IPS DF 6.9 (cell line): ENCODE data around the gene BROX.
"Not testable (repeated sequence)": the region's sequence is repeated elsewhere in the genome, so short reads cannot be mapped to it uniquely, and the experiment has no call there.

Experiments used
- DNase-seq: peaks from one replicate; pipeline ENCODE4 v3.0.0-alpha.2; 2013; ENCODE audit warnings: low read depth, low spot score
- H3K27ac ChIP-seq: one replicate; pipeline ENCODE4 v1.5.1; 2013; ENCODE audit warnings: low read length, control low read depth
- H3K27me3 ChIP-seq: 2 replicates; pipeline ENCODE4 v1.6.1; 2013; ENCODE audit warnings: mild to moderate bottlenecking, low read length; ENCODE audit not compliant: control insufficient read depth, insufficient read depth
- H3K36me3 ChIP-seq: 2 replicates; pipeline ENCODE4 v1.6.1; 2013; ENCODE audit warnings: low read length; ENCODE audit not compliant: control insufficient read depth, insufficient read depth
- H3K4me1 ChIP-seq: 2 replicates; pipeline ENCODE4 v1.6.1; 2013; ENCODE audit warnings: low read length; ENCODE audit not compliant: control insufficient read depth, insufficient read depth
- H3K4me3 ChIP-seq: 2 replicates; pipeline ENCODE4 v1.5.1; 2013; ENCODE audit warnings: mild to moderate bottlenecking, low read length
- H3K9me3 ChIP-seq: 2 replicates; pipeline ENCODE4 v1.6.1; 2013; ENCODE audit warnings: low read length, inconsistent platforms; ENCODE audit not compliant: control insufficient read depth, insufficient read depth
- WGBS: extraction: QIAGEN DNeasy Blood & Tissue Kit; methylation state at CpG from one replicate; pipeline ENCODE4 v1.1.7; 2013; ENCODE audit warnings: mixed read lengths, missing lambda C conversion rate; ENCODE audit not compliant: insufficient read length, insufficient coverage; 5-methylcytosine and 5-hydroxymethylcytosine counted together

The BROX gene

GRCh38 chr1:222730866-222731265 is 18.5 kb downstream of the BROX start:
- Histone ChIP-seq H3K27ac (no peak overlapping the region), H3K4me3 (no peak overlapping the region), H3K36me3 (no peaks in the 10 kb centered on the region; the same call in 1 of the 2 replicates), H3K4me1 (no peaks in the 10 kb centered on the region), H3K27me3 (no peaks in the 10 kb centered on the region), H3K9me3 (no peaks in the 10 kb centered on the region)
- WGBS: no CpG with 5 or more reads among the region's 1 CpG
- no peak for DNase-seq

- no peaks in the 10 kb centered on the region for H3K27me3 ChIP-seq
- no peaks in the 10 kb centered on the region for H3K9me3 ChIP-seq
- H3K4me3 ChIP-seq: no peak overlapping the region
- H3K36me3 ChIP-seq: no peaks in the 10 kb centered on the region; the same call in 1 of the 2 replicates
- DNase-seq: no peak
- no peak overlapping the region for H3K27ac ChIP-seq
- no CpG with 5 or more reads among the region's 3 CpGs for WGBS
- peaks cover 2% of the 10 kb centered on the region for H3K4me1 ChIP-seq
Observed at GRCh38 chr1:222732216-222733159, 20.1 kb downstream of the BROX start.

- no peak for DNase-seq
- Histone ChIP-seq H3K27ac (no peak overlapping the region), H3K36me3 (no peaks in the 10 kb centered on the region), H3K9me3 (no peaks in the 10 kb centered on the region), H3K4me1 (peaks cover 2% of the 10 kb centered on the region), H3K4me3 (no peak overlapping the region), H3K27me3 (no peaks in the 10 kb centered on the region)
- WGBS: no CpG with 5 or more reads among the region's 1 CpG
Observed at GRCh38 chr1:222734740-222735139, 22.4 kb downstream of the BROX start.

GRCh38 chr1:222736470-222736869 is 24.1 kb downstream of the BROX start:
- DNase-seq: peak; percentile 54
- Histone ChIP-seq H3K4me1 (peaks cover 2% of the 10 kb centered on the region), H3K36me3 (no peaks in the 10 kb centered on the region), H3K27ac (no peak overlapping the region), H3K4me3 (no peak overlapping the region), H3K27me3 (no peaks in the 10 kb centered on the region), H3K9me3 (no peaks in the 10 kb centered on the region)
- no CpG with 5 or more reads among the region's 5 CpGs for WGBS

GRCh38 chr1:222736972-222737371 is 24.6 kb downstream of the BROX start, which contains the start of gene FAM177B:
Gene FAM177B (plus strand): TSS chr1:222737202. CDS start chr1:222746546, 9,344 bp downstream.
- no peaks in the 10 kb centered on the region for H3K36me3 ChIP-seq
- no peak for DNase-seq
- peaks cover 2% of the 10 kb centered on the region for H3K4me1 ChIP-seq
- H3K27ac ChIP-seq: no peak within 1 kb of the TSS
- no peaks in the 10 kb centered on the region for H3K27me3 ChIP-seq
- WGBS: no CpG with 5 or more reads among the region's 1 CpG
- no peaks in the 10 kb centered on the region for H3K9me3 ChIP-seq
- no peak within 1 kb of the TSS for H3K4me3 ChIP-seq

- WGBS: no CpG with 5 or more reads among the region's 2 CpGs
- DNase-seq: no peak
- Histone ChIP-seq H3K4me1 (peaks cover 2% of the 10 kb centered on the region), H3K4me3 (no peak overlapping the region), H3K27ac (no peak overlapping the region), H3K27me3 (no peaks in the 10 kb centered on the region), H3K36me3 (no peaks in the 10 kb centered on the region), H3K9me3 (no peaks in the 10 kb centered on the region)
Observed at GRCh38 chr1:222739465-222739864, 27.1 kb downstream of the BROX start.

GRCh38 chr1:222739929-222740328 is 27.6 kb downstream of the BROX start:
- WGBS: no CpG with 5 or more reads among the region's 1 CpG
- Histone ChIP-seq H3K4me1 (peaks cover 2% of the 10 kb centered on the region), H3K36me3 (no peaks in the 10 kb centered on the region), H3K9me3 (no peaks in the 10 kb centered on the region), H3K4me3 (no peak overlapping the region), H3K27me3 (no peaks in the 10 kb centered on the region), H3K27ac (no peak overlapping the region)
- DNase-seq: no peak

- H3K36me3 ChIP-seq, DNase-seq, H3K27ac ChIP-seq, H3K4me1 ChIP-seq, H3K4me3 ChIP-seq, H3K27me3 ChIP-seq, H3K9me3 ChIP-seq: not testable (repeated sequence)
- 100% methylated on average over 2 of the region's 5 CpGs for WGBS
Observed at GRCh38 chr1:222741630-222742457, 29.5 kb downstream of the BROX start.

GRCh38 chr1:222749927-222750326 is 37.6 kb downstream of the BROX start:
- Histone ChIP-seq H3K4me3 (no peak overlapping the region), H3K27ac (no peak overlapping the region), H3K4me1 (no peaks in the 10 kb centered on the region), H3K36me3 (no peaks in the 10 kb centered on the region), H3K9me3 (no peaks in the 10 kb centered on the region), H3K27me3 (no peaks in the 10 kb centered on the region)
- DNase-seq: no peak

GRCh38 chr1:222750651-222751050 is 38.3 kb downstream of the BROX start:
- no peaks in the 10 kb centered on the region for H3K27me3 ChIP-seq
- H3K27ac ChIP-seq: no peak overlapping the region
- H3K4me3 ChIP-seq: no peak overlapping the region
- WGBS: no CpG with 5 or more reads among the region's 1 CpG
- DNase-seq: no peak
- no peaks in the 10 kb centered on the region for H3K36me3 ChIP-seq
- H3K4me1 ChIP-seq: no peaks in the 10 kb centered on the region
- no peaks in the 10 kb centered on the region for H3K9me3 ChIP-seq
